DMS153 (cell line): ENCODE results near the gene PYCR2.

Source experiments
- DNase-seq: peaks from one replicate; lab custom pipeline; 2025; lab: John Stamatoyannopoulos, UW

Gene PYCR2

DNA sequence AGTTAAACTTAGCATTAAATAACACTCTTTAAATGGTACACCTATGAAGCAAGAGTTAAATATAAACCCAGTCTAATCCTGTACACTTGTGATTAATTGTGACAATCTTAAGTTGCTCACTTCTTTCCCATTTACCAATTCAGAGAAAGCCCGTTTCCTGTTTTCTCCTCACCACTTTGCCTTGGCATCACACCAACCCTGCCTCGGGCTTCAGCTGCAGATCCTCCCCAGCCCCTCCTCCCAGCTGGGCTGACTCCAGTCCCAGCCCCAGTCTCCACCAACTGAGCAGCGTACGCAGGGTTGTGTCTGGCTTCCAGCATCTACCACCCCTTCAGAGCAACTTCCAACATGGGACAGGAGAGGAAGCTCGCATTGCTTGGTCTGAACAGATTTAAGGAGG, 4.1 kb downstream of the PYCR2 start:
- peak; percentile 75 for DNase-seq

DNA sequence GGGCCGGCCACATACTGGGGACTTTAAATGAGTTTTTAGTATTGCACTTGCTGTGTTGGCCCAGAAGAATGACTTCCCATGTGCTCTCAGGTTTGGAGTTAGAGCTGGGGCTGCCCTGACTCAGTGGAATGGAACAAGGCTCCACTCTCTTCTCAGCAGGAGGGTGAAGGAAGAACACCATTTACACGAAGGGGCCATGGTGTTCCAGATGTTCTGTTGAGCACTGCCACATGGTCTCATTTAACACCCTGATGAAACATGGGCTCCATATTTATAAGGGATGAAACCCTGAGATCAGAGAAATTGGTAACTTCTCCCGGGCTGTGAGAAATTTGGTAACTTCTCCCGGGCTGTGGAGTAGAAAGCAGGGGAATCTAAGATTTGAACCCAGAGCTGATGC, 5.8 kb downstream of the PYCR2 start:
- DNase-seq = no peak

DNA sequence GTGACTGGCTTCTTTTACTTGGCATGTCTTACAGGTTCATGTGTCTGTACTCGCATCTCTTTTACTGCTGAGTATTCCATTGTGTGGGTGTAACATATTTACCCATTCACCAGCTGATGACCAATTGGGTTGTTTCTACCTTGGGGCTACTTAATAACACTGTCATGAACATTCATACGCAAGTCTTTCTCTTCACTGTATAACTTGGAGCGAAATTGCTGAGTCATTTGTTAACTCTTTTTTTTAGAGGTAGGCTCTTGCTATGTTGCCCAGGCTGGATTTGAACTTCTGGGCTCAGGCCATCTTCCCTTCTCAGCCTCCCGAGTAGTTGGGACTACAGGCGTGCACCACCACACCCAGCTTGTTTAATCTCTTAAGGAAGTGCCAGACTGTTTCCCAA, 6.5 kb downstream of the PYCR2 start:
- no peak for DNase-seq

DNA sequence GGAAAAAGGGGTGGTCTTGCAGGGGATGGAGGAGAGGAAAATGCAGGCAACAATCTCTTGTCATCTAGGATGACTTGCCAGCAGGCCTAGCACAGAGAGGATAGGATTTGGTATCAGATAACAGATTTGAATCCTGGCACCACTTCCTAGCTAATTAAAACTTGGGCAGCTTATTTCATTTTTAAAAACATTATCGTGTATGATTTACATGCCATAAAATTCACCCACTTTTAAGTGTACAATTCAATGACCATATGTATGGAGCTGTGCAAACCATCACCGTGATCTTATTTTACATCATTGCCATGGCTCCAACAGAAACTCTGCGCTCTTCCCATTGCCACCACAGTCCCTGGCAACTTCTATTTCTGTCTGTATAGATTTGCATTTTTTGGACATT, 6.9 kb downstream of the PYCR2 start:
- no peak for DNase-seq

DNA sequence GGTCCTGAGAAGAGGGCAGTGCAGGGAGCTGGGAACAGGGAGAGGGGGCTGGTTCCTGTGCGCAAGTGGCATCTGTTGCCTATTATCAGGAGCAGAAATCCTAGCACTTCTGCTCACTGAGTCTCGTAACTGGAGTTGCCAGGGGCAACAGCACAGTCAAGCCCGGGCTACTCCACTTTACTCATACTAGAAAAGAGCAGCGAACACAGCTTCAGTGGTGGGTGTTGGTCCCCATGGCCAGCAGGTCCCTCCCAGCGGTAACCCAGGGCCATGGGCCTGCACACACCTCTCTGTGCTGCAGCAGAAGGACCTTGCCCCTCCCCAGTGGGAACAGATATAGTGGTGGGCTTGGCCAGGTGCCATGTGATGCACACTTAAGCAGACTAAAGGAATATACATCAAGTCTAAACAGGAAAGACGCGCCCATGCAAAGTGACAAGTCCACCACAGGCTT, 8.5 kb downstream of the PYCR2 start:
- no peak for DNase-seq

DNA sequence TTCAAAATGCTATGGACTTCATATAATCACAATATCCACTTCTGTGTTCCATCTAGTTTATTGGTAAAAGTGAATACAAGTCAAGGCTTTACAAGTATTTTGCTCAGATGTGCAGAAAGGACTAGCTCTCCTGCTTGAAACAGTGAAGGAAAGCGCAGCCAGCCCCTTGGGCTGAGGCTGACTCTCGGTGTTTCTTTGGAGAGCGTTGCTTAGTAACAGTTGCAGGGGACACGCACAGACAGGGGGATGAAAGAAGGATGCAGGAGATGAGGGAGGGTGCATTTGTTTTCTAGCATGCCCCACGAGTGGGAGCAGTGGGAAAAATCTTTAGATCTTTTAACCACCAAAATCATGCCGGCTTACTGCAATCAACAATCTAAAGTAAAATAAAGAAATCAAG, 9.1 kb downstream of the PYCR2 start:
- DNase-seq = no peak

DNA sequence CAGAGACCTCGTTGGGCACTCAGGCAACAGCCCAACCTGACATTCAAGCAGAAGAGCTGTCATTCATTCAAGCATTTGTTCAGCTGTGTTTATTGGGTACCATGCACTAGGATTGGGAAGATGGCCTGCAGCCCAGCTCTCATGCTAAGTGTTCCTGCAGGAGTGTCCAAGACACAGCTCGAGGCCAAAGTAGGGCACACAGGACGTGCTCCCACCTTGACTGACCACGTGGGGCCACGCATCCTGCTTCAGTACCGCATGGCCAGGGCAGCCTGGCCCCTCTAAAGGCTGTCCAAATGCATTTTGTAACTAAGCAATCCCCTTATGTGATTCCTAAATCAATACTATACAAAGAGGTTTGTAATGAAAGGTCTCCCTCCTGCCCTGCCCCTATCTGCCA, 9.7 kb downstream of the PYCR2 start:
- DNase-seq = no peak

DNA sequence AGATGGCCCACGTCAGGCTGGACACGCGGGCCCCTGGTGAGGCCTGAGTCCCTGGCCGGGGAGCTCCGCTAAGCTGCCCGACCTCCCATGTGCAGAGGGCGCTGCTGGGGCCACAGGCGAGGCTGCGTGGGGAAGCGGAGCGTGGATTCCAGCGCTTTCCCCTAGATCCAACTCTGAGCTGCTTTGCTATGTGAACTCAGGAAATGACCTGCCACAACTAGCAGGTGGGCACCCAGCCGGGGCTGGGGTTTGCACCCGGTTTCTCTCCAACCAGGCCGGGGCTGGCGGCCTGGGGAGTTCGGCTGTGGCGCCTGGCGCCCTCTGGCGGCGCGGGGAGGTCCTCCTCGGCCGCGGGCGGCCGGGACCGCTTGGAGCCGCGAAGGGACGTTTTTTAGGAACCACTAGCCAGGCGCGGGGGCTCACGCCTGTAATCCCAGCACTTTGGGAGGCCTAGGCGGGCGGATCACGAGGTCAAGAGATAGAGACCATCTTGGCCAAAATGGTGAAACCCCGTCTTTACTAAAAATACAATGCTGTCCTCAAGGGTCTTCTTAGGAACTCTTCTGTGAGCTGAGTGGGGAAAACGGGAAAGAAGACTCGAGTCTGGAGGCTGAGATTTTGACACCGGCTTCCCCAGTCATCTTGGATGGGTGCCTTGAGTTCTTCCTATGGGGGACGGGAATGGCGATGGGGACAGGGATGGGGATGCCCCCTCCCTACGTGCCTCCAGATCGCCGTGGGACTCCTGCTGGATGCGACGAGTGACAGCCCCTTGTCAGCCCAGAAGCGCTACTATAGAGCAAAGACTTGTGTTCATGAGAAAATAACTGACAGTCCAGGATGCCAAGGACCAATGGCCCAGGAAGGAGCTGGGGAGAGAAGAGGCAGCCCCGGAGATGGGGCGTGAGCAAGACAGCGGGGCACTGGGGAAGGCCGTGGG, 12.6 kb downstream of the PYCR2 start:
- DNase-seq = no peak

DNA sequence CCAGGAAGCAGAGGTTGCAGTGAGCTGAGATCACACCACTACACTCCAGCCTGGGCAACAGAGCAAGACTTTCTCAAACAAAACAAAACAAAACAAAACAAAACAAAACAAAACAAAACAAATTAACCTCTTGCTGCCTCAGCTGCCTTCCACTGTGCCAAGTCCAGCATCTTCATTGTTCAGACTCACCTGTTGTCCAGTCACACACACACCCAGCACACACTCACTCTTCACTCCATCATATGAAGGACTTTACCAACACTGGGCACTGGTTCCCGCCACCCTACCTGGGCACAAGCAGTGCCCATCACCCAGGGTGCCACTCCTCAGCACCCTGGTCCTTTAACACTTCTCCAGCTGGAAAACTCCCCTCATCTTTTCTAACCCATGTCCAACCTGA, 14.6 kb downstream of the PYCR2 start:
- DNase-seq = no peak

DNA sequence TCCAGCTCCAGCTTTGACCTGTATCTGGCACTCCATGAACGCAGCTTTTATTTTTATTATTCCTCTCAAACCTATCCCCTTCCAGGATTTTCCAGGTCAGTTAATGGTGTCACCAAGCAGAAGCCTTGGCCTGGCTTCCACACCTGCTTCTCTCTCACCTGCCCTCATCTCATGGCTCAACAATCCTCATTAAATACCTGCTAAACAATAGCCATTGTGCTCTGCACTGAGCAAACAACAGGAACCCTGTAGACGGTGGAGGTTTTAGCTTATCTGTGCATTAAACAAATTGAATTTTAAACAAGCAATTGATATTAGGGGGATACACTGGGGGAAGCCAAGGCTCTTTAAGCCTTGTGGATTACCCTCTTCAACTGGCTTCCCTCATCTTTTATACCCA, 15.3 kb downstream of the PYCR2 start:
- DNase-seq = peak; percentile 93

DNA sequence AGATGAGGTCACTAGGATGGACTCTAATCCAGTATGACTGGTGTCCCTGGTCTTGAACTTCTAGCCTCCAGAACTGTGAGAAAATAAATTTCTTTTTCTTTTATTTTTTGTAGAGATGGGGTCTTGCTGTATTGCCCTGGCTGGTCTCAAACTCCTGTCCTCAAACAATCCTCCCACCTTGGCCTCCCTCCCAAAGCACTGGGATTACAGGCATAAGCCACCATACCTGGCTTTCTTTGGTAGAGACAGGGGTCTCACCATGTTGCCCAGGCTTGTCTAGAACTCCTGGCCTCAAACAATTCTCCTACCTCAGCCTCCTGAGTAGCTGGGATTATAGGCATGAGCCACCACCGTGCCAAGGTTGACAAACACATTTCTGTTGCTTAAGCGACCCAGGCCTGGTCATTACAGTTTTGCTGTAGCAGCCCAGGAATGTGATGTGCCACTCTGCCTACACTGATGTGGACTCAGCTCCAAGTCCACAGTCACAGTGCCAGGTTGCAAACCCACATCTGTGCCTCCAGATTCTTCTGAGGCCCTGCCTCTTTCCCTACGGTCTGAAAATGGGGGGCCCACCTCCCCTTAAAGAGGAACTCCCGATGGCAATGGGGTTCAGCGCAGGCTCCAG, 15.9 kb downstream of the PYCR2 start:
- no peak for DNase-seq

DNA sequence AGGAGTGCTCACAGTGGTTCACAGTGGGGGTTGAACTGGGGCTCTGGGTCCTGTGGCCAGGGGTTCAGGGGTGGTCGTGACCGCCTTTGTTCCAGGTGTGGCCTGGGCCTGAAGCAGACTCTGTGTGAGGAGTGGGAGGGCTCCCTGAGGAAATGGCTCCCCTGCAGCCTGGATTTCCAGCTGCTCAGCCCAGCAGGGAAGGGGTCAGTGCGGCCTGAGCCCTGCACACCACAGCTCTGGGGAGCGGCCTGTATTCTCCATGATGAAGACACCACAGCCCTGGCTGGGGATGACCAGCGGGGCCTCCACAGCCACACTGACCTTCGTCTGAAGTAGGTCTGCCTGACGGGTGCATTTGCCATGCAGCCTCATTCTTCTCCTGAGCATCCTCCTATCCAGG, 16.7 kb downstream of the PYCR2 start:
- DNase-seq = no peak

DNA sequence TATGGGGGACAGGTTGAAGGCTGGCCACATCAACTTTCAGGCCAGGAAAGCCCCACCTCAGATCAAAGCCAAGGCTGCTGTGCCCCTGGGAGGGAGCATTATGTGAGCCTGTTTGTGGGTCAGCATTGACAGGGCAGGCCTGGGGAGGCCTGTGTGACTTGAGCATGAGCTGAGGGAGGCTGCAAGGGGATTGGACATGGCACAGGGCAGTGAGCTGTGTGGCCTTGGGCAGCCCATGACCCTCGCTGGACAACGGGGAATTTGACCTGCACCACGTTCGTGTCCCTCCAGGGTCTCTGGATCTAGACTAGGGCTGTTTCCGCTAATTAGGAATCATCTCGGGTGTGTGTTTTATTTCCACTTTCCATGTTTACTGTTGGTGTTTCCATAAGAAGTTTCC, 17.6 kb downstream of the PYCR2 start:
- DNase-seq = no peak

DNA sequence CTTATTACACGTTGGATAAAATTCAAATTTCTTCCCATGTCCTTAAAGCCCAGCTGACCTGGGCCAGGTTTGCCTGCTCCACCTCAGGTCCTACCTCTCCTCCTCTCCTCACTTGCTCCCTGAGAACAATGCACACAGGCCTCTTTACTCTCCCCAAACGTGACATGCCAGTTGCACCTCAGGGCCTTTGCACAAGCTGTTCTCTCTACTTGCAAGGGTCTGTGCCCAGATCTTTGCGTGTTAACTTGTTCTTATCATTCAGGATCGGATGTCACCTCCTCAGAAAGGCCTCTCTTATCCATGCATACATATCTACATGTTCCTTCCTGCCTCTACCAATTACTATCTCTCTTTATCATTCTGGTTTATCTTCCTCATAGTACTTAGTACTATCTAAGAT, 20.4 kb downstream of the PYCR2 start:
- DNase-seq = no peak

DNA sequence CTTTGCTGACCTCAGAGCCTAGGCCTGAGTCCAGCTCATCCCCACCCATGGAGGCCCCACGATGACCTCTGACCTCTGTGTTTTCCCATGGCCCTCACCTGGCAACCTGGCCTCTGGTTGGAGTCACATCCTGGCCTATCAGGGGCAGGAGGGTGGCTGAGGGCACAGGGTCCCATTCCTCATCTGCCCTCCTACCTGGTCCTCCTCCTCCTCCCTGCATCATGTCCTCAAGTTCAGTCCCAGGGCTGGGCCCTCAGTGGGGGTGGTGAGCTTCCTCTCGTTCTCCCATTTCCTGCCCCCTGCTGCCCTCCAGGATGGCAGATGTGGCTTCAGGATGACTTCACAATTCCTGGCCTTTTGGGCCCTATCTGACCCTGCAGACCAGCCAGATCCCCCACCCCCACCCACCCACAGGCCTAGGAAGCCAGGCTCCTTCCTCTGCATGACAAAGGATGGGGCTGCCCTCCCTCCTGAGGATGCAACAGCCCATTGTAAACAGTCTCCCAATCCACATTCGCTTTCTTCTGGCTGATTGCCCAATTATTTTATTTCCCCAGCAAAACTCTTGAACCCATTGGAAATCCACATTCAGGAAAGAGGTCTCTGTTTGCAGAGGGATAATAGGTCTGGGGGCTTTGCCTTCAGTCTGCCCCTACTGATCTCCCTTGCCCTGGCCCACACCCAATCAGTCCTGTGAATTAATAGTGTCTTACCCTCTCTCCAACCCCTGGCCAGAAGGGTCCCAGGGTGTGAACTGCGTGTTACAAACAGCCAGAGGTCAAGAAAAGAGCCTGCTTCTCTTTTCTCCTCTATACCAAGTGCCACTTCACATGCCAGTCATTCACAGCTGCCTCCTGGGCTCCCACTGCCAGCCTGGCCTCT, 24.8 kb downstream of the PYCR2 start:
- no peak for DNase-seq

DNA sequence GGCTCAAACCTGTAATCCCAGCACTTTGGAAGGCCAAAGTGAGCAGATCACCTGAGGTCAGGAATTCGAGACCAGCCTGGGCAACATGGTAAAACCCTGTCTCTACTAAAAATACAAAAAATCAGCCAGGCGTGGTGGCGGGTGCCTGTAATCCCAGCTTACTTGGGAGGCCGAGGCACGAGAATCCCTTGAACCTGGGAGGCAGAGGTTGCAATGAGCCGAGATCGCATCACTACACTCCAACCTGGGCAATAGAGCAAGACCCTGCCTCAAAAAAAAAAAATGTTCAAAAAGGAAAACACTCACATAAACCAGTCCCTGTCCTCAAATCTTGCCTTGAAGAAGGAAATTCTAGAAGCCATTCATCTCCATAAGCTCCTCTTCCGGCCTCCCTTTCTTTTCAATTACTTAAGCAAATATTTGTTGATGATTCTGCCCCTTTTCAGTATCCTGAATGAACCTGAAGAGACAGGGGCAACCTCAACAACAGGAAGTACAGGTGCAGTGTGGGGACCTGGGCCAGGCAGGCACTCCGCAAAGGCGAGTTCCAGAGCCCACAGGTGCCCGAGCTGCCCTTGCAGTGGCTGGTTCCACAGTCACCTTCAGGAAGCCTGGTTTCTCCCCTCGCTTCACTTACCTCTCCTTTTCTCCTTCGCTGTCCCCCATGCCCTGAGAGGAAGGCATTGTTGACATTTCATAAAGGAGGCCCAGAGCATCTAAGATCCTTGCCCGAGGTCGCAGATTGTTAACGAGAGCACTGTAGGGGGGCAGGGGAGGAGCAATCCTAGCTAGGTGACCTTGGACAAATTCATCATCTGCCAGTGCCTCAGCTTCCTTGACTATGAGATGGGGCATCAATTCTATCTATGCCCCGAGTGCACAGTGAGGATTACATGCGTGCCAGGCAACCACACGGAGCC, 26.2 kb downstream of the PYCR2 start:
- peak; percentile 86 for DNase-seq

DNA sequence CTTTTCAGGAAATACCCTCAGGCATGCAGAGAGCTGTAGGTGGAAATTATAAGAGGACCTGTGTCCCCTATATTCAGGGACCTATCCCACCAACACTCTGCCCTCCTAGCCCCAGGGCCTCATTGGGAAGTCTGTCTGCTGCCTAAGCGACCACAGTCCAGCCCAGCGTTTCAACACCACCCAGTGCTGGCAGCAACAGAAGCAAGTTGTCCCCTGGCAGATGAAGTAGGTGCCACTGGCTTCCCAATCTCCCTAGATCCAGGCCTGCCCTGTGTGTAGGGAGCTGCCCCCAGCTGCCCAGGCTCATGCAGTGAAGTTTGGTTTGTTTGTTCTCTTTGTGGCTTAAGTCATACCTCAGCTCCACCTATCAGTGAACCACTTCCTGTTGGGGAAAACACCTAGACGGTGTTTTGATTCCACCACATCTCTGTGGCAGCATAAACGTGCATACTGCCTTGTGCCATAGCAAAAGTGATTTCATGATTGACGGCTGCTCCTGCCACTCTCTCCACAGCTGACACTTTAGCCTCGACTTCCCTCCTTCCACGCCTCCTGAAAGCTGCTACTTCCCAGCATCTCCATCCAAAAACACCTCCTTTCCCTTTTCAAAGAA, 27.0 kb downstream of the PYCR2 start:
- DNase-seq = peak; percentile 86

DNA sequence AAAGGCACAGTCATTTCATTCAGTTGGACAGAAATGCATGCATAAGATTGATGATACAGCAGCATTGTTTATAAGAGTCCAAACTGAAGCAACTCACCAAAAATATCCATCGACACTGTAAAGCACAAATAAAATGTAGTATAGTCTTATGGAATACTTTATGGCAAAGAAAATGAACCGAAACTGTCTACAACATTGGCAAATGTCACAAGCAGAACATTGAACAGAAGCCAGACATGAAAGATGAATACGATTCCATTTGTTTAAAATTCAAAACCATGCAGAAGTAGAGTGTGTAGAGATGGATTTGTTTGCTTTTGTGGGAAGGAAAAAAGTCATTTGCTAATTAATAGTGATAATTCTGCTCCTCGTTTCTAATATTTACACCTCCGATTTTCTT, 27.6 kb downstream of the PYCR2 start:
- DNase-seq = no peak

DNA sequence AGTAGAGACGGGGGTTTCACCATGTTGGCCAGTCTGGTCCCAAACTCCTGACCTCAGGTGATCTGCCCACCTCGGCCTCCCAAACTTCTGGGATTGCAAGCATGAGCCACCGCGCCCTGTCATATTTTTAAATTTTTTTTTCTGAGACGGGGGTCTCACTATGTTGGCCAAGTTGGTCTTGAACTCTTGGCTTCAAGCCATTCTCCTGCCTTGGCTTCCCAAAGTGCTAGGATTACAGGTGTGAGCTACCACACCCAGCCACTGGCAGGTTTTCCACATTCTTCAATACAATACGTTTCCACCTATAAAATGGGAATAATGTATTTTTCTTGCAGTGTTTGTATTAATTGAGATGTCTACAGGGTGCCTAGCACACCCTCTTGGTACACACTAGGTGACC, 31.7 kb downstream of the PYCR2 start:
- no peak for DNase-seq

DNA sequence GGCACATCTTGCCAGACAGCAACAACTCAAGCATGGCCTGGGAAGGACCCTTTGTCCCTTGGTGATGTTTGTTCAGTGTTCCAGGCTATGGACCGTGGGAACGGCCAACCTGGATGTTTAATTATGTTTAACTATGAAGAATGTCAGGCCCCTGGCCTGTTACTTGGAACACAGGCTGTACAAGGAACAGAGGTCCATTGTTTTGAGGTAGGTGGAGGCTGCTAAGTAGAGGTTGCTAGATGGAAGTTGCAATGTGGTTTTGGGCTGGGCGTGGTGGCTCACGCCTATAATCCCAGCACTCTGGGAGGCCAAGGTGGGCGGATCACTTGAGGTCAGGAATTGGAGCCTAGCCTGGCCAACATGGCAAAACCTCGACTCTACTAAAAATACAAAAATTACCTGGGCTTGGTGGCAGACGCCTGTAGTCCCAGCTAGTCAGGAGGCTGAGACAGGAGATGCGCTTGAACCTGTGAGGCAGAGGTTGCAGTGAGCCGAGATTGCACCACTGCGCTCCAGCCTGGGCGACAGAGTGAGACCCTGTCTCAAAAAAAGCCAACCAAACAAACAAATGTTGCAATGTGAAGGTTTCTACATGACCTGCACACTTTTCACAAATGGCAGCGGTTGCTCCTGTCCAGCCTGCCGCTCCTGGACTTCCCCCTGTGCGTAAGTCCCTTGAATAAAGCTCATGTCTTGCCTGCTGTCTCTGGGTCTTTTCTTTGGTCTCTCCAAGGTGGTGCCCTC, 32.6 kb downstream of the PYCR2 start:
- DNase-seq = no peak
